HG03457 (cell line): Measurements from ENCODE around the gene JPH4.
"Not testable (repeated sequence)": the region's sequence is repeated elsewhere in the genome, so short reads cannot be mapped to it uniquely, and the experiment has no call there.

Source experiments
- ATAC-seq: cut with Tn5 transposase; IDR thresholded peaks from one replicate; pipeline ENCODE4 v1.9.1; 2021; ENCODE audit warnings: moderate number of reproducible peaks; ENCODE audit not compliant: unreplicated experiment

Gene JPH4

GRCh38 chr14:23550812-23551265 is 27.8 kb downstream of the JPH4 start:
- no peak for ATAC-seq

GRCh38 chr14:23550131-23550811 is 28.3 kb downstream of the JPH4 start:
- no peak for ATAC-seq

GRCh38 chr14:23548351-23549318 is 30.0 kb downstream of the JPH4 start:
- no peak for ATAC-seq

- no peak for ATAC-seq
These were observed 30.7 kb downstream of the JPH4 start for GRCh38 chr14:23547924-23548323.

GRCh38 chr14:23546450-23547035 is 32.0 kb downstream of the JPH4 start:
- ATAC-seq, result no peak

- ATAC-seq, result no peak
These were observed 32.7 kb downstream of the JPH4 start for GRCh38 chr14:23545740-23546365.

GRCh38 chr14:23544511-23545447 is 33.8 kb downstream of the JPH4 start:
- ATAC-seq, result no peak

- ATAC-seq, result no peak
These were observed 35.2 kb downstream of the JPH4 start for GRCh38 chr14:23543403-23543802.

- no peak for ATAC-seq
These were observed 36.3 kb downstream of the JPH4 start for GRCh38 chr14:23542261-23542660.

GRCh38 chr14:23540141-23540469 is 38.5 kb downstream of the JPH4 start:
- ATAC-seq, result no peak

GRCh38 chr14:23539248-23540140 is 39.1 kb downstream of the JPH4 start:
- no peak for ATAC-seq

GRCh38 chr14:23538785-23539184 is 39.8 kb downstream of the JPH4 start:
- ATAC-seq, result no peak

- no peak for ATAC-seq
These were observed 40.4 kb downstream of the JPH4 start for GRCh38 chr14:23538050-23538718.

GRCh38 chr14:23537351-23538049 is 41.1 kb downstream of the JPH4 start:
- no peak for ATAC-seq

- not testable (repeated sequence) for ATAC-seq
These were observed 41.7 kb downstream of the JPH4 start for GRCh38 chr14:23536906-23537305.

GRCh38 chr14:23536494-23536893 is 42.1 kb downstream of the JPH4 start:
- no peak for ATAC-seq

GRCh38 chr14:23535943-23536342 is 42.6 kb downstream of the JPH4 start:
- no peak for ATAC-seq
